NK-92 (cell line): ENCODE results near the gene SLC2A5.

Source experiments
- DNase-seq: peaks from one replicate; lab custom pipeline; 2025; ENCODE audit not compliant: unreplicated experiment; lab: John Stamatoyannopoulos, UW

SLC2A5 gene

DNA sequence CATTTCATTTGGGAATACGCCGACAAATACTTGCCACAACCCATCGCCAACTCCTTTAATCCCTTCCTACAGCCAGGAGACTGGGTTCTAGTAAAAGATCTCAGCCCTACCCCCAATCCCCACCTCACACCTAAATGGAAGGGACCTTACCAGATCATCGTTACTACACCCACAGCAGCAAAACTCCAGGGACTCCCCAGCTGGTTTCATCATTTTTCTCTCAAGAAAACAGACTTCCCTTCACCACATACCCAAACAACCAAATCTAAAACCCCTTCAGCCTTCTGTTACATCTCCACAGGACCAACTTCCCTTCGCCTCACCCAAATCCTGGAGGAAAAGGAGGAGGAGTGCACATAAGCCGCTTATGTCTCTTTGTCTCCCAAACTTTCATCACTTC is 23.7 kb upstream of the SLC2A5 start:
- no peak for DNase-seq

DNA sequence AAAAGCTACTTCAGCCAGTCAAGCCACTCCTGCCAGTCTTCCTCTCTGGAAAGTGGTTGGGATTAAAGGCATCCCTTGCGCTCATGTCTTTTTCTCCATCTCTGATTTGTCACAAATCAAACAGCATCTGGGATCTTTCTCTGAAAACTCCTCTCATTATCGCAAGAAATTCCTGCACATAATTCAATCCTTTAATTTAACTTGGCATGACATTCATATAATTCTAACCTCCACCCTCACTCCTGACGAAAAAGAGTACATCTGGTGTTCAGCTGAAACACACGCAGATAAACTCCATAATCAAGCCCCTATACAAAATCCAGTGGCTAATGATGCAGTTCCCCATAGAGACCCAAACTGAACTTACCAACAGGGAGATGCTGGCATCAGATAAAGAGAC is 19.4 kb upstream of the SLC2A5 start:
- no peak for DNase-seq

DNA sequence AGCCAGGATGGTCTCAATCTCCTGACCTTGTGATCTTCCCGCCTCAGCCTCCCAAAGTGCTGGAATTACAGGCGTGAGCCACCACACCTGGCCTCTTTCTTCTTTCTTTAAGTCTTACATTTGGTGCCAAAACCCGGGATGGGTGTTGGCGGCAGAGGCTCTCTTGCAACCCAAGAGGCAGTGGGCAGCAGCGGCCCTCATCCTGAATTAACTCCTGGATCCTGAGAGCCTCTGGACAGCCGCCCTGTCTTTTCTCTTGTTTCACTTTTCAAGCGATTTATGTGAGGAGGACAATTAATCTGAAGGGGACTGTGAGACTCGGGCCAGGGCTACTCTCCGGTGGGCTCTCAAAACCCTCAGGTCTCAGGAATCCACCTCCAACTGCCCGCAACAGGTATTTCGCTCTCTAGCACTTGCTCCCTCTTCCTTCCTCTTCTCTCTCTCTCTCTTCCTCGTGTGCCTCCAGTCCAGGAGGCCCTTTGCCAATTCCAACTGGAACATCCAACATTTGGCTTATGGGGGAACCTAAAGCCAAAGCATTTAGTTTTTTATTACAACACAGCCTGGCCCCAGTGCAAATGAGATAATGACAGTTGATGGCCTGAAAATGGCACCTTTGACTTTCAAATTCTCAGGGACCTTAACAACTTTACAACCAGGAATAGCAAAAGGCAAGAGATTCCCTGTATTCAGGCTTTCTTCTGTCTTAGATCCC is 18.1 kb upstream of the SLC2A5 start:
- DNase-seq, result no peak

DNA sequence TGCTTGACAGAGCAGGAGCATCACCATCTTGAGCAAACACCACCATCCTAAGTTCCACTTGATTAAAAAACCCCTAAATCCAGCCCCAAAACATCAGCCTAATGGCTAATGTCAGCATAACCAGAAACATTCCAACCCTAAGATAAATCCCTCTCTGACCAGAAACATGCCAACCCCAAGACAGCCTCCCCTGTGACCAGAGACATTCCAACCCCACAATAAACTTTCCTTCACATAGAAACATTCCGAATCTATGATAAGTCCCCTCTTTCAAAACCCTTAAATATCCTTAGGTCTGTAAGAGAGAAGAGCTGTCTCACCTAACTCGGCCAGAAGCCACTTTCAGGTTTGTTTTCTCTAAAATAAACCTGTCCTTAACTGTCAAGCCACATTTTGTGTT is 17.4 kb upstream of the SLC2A5 start:
- DNase-seq, result no peak

DNA sequence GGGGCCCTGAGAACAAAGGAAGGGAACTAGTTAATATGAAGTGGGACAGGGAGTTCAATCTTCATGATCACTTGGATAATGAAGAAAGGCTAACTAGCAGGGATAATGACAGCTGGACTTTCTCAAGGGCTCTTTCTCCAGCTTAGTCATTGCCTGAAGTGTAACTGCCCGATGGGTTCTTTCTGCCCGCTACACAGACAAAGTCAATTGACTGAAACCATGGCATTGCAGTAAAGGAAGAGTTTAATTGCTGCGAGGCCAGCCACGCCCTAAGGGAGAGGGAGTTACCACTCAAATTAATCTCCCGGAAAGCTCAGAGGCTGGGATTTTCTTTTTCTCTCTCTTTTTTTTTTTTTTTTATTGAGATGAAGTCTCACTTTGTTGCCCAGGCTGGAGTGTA is 16.6 kb upstream of the SLC2A5 start:
- no peak for DNase-seq

DNA sequence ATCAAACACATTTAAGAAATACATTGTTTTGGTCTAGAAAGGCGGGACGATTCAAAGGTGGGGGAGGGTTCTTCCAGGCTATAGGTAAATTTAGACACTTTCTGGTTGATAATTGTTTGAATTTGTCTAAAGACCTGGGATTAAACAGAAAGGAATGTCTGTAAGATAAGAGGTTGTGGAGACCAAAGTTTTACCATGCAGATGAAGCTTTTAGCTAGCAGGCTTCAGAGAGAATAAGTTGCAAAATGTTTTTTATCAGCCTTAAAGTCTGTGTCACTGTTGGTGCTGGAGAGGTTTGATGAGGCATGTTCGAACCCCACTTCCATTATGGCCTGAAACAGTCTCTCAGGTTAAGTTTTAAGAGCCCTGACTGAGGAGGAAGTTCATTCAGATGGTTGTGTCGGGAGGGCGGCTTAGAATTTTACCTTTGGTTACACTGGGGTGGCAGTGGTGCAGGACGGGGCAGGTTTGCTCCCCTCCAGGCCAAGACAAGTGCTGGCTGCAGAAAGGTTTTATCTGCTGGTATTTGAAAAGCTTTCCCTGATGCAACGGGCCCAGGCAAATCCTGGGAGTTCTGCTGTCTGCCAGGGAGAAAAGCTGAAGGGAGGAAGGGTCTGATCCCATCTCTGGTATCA is 16.0 kb upstream of the SLC2A5 start:
- no peak for DNase-seq

DNA sequence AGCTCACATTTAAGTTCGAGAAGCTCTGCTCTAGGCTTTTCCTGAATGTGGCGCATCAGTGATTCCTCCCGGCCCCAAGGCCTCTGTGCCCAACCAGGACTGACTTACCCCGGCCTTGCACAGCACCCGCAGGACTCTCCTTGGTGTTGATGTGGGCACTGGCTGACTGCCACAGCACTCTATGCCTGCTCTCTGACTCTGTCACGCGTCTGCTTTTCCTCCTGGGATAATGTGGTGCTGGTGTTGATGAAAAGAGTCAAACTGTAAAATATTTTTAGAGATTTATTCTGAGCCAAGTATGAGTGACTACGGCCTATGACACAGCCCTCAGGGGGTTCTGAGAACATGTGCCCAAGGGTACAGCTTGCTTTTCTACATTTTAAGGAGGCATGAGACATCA is 15.5 kb upstream of the SLC2A5 start:
- no peak for DNase-seq

DNA sequence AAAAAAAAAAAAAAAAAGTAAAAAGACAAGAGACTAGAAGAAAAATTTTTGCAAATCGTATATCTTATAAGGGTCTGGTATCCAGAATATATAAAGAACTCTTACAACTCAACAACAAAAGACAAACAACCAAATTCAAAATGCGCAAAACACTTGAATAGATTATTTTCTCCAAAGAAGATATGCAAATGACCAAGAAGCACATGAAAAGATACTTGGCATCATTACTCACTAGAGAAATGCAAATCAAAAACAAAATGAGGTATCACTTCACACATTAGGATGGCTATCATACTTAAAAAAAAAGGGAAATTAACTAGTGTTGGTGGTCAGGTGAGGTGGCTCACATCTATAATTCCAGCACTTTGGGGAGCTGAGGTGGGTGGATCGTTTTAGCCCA is 12.0 kb upstream of the SLC2A5 start:
- DNase-seq, result no peak

DNA sequence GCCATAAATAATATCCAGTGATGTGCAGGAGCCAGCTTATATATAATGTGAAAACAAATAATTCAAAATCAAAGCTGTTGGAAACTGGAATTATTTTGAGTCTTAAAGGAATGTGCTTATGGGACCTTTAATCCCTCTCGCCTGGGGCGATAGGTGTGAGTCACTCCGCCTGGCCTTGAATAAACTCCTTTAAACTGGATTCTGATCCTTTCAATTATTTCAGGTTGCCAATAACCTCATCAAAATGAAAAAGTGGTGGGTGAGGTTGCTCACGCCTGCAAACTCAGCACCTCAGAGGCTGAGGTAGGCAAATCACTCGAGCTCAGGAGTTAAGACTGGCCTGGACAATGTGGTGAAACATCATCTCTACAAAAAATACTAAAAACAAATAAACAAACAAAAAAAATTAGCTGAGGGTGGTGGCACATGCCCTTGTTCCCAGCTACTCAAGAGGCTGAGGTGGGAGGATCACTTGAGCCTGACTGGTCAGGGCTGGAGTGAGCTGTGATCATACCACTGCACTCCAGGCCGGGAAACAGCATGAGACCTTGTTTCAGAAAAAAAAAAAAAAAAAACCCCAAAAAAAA is 11.4 kb upstream of the SLC2A5 start:
- DNase-seq, result no peak

DNA sequence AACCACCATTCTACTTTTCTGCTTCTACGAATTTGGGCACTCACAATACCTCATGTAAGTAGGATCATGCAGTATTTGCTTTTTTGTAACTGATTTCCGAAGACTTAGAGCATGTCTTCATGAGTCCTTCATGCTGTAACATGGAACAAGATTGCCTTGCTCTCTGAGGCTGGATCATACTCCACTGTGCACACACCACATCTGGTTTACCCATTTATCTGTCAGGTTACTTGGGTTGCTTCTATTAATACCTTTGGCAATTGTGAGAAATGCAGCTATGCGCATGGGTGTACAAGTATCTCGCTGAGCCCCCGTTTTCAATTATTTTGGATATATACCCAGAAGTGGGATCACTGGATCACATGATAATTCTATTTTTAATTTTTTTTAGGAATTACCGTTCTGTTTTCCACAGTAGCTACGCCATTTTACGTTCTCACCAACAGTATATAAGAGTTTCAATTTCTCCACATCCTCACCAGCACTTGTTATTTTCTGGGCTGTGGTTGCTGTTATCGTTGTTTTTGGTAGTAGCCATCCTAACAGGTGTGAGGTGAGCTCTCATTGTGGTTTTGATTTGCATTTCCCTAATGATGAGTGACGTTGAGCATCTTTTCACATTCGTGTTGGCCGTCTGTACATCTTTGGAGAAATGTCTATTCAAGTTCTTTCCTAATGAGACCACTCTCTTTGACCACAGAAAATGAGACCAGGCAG is 10.7 kb upstream of the SLC2A5 start:
- DNase-seq, result no peak

DNA sequence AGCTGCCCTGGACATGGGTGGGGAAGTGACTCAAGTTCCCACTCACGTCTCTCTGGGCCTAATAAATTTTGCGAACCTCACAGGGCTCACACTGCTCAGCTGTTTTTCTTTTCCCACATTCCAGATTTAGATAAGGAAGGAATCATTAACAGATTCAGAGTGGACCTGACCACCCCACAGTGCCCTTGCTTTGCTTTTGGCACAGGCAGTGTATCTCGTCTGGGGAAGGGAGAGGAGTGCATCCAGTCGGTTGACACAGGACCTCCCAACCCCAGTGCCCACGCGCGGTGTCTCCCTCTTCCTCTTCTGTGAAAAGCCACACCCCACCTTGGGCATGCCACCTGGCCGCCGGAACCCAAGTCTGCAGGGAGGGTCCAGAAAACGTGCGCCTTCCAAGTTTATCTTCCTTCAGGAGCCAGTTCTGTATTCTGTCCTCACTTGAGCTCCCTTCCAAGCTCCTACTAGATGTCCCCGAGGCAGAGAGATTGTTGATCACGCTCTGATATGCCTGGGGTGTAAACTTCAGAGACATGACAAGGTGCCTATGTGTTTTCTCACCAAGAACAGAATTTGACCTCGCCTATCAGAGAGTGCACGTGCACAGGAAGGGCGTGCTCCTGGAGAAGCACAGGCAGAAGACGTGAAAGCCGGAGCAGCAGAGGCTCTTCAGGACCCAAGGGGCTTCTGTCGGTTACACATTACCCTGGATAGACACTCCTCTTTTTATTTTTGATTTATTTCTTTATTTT is 9.5 kb upstream of the SLC2A5 start:
- no peak for DNase-seq

DNA sequence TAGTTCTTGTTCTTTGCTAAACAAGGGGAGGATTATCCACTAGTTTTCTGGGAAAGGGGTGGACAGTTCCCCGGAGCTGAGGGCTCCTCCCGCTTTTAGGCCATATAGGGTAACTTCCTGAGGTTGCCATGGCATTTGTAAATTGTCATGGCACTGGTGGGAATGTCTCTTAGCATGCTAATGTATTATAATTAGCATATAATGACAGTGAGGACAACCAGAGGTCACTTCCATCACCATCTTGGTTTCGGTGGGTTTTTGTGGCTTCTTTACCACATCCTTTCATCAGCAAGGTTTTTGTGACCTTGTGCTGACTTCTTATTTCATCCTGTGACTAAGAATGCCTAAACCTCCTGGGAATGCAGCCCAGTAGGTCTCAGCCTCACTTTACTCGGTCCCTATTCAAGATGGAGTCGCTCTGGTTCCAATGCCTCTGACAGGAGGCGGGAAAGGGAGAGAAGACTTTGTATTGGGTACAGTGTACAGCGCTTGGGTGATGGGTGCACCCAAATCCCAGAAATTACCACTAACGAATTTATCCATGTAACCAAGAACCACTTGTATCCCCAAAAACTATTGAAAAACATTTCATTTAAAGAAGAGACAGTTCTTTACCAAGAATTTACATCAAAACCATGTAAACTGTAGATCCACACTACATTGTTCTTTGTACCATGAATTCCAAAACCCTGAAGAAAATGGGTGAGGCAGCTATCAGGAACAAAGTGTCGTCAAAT is 8.7 kb upstream of the SLC2A5 start:
- DNase-seq, result no peak

DNA sequence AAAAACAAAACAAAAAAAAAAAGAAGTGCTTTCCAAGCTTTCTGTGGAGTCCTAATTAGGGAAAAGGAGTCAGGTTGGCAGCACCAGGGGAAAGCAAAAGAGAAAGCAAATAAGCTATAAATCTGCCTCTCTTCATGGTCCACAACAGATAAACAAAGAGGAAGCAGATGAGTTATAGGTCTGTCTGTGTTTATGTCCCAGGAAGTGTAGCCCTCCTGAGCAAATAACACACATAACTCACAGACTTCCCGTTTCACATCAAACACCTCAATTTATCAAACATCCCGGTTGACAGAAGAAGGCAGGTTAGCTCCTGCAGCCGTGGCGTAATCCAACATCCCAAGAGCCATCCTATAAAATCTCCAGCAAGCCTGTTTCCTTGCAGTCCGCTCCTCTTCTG is 5.6 kb upstream of the SLC2A5 start:
- DNase-seq, result no peak

DNA sequence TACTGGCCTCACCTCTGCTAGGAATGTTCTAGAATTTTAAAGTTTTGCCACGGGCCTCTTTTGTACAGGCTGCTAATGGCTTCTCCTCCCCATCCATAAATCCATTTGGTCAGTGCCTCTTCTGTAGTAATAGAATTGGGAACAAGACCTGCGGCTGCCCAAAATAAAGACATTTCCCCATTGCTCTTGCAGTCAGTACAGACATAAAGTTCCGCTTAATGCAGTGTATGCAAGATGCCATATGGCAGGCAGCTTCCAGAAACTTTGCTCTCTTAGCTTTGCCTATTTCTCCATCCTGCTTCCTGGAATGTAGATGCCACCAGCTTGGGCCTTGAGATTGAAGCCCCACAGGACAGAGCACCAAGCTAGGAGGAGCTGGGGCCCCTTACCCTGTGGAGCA is 3.7 kb upstream of the SLC2A5 start:
- DNase-seq, result no peak

DNA sequence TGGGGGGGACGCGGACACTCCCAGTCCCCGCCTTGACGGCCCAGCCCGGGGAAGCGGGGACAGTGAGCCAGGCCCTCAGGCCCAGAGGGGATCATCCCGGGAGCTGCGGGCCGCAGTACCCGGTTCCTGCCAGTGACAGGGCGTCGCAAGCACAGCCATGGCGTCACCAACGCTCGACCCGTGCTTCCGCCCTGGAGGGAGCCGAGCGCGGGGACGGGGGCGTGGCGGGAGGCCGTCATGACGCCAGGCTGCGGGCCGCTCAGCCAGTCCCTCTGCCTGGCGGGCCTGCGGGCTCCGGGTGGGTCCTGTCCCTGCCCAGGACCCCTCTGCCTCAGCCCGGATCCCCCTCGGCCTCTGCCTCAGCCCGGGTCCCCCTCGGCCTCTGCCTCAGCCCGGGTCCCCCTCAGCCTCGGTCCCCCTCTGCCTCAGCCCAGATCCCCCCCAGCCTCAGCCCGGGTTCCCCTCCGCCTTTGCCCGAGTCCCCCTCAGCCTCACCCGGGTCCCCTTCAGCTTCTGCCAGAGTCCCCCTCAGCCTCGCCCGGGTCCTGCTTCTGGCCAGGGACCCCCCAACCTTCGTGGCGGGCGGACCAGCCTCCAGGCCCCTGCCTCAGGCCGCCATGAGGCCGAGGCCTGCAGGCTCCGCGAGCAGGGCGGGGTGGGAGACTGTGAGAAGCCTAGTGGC is 2.3 kb upstream of the SLC2A5 start:
- DNase-seq, result no peak

DNA sequence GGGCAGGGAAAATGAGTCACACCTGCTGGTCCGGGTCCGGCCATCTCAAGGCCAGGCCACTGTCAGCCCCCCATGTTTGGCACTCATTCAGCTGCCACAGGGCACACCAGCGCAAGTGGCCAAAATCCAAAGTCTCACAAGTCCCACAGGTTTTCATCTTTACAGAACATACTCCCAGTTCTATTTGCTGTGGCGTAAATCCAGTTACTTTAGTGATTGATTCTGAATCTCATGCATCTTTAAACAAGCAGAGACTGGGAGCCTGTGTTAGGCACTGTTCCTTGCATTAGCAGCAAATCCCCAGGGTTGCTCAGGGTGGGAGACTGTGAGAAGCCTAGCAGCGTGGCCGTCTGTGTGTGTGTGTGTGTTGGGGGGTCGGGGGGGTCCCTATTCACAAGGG is 1.1 kb upstream of the SLC2A5 start:
- DNase-seq, result no peak

DNA sequence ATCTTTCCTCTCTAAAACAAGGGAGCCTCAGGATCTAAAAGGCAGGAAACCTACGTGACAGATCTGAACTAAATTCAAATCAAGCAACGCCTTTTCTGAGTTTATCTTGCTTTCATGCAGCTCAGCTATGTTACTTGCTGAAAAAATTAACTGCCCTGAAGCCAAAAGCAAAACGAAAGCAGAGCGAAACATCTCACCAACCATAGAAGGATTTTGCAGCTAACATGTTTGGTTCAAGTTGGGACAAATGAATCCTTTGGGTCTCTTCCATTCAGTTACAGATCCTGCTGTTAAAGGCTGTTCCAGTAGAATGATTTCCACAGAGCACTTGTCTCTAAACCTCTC is 482 bp downstream of the SLC2A5 start:
- no peak for DNase-seq

DNA sequence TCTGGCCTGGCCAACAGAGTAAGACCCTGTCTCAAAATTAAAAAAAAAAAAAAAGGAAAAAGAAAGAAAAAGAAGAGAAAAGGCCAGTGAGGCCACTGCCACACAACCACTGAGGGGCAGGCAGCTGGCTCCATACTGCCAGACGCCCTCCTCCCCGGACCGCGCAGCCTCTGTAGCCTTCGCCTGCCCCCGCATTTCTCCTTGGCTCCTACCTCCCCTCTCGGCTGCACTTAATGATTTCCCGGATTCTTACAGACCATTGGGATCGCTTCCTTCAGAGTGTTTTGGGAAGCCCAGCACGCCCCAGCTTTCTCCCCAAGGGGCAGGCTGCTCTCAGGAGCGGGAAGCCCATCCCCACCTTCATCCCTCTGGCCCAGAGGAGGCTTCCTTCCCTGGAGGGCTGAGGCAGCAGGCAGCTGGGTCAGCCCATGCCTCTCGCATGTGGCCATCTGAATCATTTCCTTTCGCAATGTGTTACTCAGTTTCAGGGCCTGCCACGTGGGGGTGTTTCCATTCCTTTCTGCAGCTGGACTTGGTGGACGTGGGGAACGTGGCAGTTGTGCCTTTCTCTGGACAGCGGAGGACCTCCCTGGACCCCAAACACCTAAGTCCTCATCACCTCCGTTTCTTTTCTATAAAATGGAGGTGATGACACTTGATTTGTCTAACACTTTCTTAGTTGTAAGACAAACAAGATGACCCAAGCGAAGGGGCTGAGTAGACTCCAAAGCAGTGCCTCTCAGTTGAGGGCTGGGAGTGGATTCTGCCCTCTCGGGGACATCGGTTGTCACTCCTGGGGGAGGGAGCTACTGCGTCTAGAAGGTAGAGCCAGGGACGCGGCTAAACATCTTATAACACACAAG is 2.3 kb downstream of the SLC2A5 start:
- no peak for DNase-seq

DNA sequence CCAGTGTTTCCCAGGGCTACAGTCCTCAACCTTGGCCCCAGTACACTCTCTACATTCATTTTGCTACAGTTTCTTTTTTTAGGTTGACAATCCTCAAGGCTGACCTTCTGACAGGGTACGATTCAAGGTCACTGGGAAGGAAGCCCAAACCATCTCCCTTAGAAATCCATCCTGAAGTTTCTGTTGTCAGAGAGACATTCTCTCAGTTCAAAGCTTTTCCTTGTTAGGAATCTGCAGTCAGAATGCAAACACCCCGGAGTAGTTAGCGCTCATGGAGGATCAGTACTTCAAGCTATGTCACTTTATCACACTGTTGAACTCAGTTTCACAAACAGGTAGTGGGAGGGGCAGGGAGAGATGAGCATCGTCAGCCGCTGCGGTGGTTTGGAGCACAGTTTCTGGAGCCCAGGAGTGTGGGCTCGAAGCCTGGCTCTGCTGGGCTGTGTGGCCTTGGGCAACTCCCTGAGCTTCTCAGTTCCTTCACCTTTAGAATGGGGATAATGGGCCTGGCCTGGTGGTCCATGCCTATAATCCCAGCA is 4.2 kb downstream of the SLC2A5 start:
- DNase-seq, result no peak
